Jurkat, Clone E6-1 (cell line): Measurements from ENCODE around the gene HOXD12.

Experiments used
- DNase-seq: peaks from one replicate; pipeline ENCODE4 v3.0.0-alpha.2; 2011; ENCODE audit warnings: low read depth, low spot score
- H3K4me3 ChIP-seq: 2 replicates; pipeline ENCODE4 v1.5.1; 2011; ENCODE audit warnings: mild to moderate bottlenecking, low read length, control low read depth, moderate library complexity

HOXD12 gene

DNA sequence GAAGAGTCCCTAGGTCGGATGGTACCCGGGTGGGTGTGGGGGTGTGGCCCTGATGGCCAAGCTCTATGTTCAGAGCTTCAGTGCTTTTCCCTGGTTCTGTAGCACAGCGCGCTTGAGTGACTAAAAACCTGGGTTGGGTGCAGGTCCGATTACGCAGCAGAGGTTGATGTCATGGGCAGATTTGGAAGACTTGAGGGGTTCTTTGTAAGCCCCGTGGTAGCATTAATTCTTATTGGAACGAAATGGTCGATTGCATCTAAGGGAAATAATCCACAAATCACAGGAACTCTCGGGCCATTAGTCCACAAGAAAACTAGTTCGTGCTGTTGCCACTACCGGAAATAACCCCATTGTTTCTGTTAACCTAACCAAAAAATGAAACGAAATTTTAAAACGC, 38.9 kb downstream of the HOXD12 start:
- H3K4me3 ChIP-seq, result no peak overlapping the region
- DNase-seq, result no peak

DNA sequence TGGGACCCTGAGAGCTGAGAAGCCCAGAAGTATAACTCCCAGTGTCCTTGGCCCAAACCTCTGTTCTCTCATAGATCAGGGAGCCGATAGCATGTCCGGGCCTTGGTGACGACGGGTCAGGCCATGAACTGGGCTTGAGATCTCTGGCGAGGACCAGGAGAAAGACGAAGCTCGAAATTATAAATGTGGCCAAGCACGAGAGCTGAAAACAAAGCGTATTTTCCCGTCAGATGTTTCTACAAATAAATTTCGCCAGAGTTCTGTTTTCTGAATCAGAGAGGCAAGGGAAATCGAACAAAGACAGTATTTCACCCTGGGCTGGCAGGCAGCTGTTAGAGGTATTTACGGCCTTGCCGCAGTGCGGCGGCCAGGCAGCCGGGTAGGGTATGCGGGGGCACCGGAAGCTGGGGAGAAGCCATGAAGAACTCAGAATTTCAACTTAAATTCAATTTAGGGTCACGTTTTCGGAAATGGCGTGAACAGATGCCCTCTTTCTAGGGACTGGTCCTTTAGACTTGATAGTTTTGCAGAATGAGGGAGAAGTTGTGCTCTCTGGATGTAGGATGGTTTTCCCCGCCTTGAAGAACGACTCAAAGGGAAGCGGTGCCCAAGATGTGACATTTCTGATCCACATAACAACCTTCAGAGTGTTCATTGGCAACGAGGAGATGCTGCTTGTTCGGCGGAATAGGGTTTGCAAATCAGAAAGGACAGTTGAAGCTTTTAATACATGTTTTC, 39.5 kb downstream of the HOXD12 start:
- DNase-seq, result no peak
- H3K4me3 ChIP-seq, result no peak overlapping the region

DNA sequence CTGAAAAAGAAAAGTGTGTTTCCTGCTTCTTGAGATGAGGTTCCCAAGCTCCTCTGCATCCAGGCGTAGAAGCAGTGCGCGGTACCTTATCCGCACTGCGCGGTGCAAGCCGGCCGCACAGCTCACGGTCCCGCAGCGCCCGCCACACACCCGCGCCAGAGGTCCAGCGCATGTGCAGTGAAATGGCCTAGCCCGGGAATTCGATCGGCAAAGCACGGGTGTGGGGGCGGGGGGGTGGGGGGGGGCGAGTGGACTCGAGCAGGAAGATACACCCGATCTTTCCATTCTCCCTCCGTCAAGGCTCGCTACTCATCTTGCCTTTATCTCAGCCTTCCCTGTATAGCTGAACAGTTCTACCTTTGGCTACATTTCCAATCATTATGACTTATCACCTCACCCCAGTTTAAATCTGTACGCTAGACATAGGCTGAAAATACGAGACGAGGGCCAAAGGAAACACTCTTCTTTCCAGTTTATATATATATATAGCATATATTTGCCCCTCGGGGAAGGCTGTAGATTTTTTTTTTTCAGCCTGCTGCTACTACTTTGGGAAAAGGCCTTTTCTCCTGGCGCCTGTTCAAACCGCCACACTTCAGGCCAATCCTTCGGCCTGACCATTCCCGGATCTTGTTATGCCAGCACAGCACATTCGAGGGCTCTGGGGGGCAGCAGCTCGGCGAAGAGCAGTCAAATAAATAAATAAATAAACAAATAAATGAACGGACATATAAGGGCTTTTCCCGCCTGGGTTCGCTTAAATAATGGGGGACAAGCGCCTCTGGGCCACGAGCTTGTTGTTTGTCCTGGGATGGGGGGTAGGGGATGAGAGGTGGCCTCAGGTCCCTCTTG, 40.3 kb downstream of the HOXD12 start:
- no peak for DNase-seq
- peak overlapping the region; percentile 49 for H3K4me3 ChIP-seq

DNA sequence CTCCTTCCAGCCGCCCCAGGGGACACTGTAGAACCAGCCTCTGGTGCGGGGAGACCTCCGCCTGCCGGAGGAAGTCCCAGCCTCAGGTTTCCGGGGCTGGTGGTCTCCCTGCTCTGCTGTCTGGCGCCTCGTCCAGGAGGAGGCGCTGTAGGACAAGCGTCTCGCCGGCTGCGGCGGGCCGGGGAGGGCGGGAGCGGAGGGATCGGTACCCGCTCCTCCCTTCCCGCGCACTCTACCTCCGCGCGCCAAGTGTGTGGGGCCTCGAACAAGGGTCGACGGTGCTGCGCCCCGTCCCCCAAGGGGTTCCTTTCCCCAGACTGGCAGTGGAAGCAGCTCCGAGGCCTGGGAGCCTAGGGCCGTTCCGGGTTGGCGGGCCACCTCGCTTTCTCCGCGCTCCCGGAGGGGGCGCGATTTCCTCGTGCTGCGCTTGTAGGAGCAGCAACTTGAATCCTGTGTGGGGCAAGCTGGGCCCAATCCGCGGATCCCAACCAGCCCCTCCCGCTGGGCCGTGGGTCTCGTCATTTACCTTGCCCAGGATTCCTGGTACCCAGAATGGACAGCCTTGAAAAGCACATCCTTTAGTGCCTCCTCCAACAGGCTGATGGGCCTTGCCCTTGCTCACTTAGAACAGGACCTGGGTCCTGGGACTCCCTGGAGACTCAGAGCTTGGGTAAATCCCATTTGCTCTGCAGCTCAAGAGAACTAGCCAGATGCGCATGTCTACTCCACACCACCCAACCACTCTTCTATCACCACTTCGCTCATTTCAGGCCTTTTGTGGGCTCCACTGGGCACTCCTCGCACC, 41.1 kb downstream of the HOXD12 start:
- H3K4me3 ChIP-seq, result peak overlapping the region; percentile 49
- peak; percentile 80 for DNase-seq

DNA sequence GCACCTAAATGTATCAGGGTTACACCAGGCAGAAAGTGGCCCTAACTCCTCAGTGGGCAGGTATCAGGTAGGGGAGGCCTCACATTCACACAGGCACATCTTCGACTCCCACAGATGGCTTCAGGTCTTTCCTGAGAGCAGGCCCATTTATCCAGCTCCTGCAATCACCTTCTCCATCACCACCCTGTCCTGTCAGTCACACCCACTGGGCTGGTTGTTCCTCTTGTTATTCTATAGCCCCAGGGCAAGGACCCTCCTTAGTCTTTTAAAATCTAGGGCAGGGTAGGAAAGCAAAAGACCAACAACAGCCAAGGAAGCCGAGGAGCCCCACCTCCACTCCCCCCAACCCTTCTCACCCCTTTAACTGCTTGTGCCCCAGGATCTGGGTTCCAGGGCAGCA, 42.7 kb downstream of the HOXD12 start:
- no peak for DNase-seq
- H3K4me3 ChIP-seq, result no peak overlapping the region

DNA sequence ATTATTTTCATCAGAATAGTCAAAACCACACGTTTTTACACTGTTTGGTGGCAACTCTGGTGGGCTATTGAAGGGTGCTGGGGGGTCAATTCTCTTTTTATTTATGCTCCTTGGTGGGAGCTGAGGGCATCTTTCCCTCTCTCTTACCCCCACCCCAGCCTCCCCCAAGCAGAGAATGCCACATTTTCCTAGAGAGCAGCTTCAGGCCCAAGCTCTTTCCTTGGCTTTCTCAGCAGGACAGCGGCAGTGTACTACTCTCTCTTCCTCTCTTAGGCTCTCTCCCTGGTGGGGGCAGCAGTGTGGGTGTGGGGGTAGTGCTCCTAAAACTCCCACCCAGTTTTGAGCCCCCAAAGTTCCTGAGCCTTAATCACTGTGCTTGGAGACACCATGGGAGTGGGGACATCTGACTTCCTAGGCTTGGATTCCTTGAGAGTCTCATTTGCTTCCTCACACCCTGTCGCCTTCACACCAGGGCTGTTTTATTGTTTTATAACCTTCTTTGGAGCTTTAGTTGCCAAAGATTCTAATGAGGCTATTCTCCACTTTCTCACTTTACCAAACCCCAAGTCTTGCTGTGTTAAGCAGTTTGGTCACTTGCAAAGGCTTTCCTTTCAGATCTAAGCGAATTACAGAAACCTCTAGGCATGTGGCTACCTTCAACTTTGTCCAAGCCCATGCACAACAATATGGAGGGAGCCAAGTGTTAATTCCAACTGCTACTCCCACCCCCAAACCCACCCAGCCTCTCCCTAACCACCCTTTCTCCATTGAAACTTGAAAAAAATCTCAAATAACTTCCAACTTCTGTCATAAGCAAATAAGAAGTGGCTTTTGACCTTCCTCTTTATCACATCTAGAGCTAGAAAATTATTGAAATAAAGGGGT, 45.7 kb downstream of the HOXD12 start:
- no peak overlapping the region for H3K4me3 ChIP-seq
- no peak for DNase-seq

DNA sequence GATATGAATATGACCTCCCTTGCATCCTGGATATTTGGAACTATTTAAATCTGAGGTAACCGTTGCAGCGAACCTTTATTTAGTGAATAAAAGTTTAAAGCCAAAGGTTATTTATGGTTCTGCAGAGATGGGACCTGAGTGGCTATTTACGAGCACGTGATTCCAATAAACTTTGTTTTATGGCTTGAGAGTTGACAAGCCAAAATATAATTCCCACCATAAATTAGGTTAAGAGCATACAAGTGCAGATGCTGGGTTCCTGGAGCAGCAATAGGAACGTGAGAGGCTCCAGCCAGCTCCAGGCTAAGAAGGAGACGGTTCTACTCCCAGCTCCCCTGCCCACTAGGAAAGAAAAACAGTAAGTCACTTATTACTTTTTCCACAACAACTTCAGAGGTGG, 46.5 kb downstream of the HOXD12 start:
- DNase-seq, result no peak

DNA sequence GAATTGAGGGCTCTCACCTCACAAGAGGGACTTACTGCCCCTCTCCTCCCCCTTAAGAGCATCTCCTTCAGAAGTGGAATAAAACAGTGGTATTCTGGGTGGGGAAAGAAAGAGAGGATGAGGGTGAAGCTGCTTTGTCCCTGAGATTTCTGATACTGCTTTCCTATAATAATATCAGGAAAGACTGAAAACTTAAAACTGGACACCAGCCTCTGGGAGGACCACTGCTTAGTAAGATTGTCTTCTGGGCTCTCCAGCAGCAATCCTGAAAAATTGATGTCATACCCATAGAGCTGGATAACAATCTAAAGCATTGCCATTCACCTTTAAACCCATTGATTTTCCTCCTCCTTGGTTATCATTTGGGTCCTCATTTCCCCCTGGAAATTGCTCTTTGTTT, 47.0 kb downstream of the HOXD12 start:
- no peak overlapping the region for H3K4me3 ChIP-seq
- DNase-seq, result no peak

More for the DNA sequence above, 46.5 kb downstream of the HOXD12 start:
- no peak overlapping the region for H3K4me3 ChIP-seq

DNA sequence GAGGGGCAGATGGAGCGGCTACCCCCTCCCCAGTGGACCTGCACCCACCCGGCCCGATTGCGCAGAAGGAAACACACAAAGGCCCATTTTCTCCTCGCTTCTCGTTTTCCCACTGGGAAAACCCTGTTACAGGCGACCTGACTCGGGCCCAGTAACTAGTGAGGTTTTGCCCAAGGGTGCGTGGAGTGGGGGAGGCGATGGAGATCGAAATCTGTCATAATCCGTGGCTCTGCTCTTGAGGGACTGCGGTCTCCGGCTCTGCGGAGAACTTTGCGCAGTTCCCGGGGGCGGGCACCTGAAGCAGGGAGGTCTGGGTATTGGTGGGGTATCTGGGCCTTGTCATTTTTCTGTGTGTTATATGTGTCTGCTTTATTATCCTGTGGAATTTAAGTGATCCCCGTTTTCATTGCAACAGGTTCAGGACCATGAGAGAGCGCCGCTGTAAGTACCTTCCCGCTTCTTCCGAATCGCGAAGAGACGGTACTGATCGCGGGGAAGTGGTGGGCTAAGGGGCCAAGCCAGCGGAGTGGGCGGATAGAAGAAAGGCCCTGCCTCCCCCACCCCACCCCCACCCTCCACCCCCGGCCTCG, 47.7 kb downstream of the HOXD12 start:
- H3K4me3 ChIP-seq, result no peak overlapping the region

DNA sequence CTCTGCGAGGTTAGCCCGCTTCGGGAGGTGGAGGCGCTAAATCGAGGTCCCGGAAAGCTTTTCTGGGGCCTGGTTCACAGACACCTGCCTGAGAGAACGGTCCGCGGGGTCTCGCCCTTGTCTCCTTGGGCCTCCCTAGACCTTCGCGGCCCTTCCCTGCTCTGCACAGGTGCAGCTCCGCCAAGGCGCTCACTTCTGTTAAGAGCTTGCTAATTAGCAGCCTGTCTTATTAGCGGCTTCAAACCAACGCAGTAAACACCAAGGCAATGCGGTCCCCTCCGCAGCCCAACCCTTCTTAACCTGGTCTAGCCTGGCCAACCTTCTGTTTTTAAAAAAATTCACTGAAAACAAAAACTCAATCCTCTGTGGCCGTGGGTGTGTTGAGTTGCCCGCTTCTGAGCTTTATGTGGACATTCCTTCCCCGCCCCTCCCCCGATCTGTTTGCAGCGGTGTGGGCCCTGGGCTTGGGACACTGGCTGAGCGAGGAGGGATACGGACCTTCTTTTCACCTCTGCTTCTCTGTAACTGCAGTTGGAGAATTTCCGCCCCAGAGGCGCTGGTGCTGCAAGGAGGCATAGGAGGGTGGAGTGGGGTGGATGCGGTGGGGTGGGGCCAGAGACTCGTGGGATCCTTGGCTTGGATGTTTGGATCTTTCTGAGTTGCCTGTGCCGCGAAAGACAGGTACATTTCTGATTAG, 48.4 kb downstream of the HOXD12 start:
- no peak overlapping the region for H3K4me3 ChIP-seq

More for the DNA sequence above, 47.7 kb downstream of the HOXD12 start:
- no peak for DNase-seq

DNA sequence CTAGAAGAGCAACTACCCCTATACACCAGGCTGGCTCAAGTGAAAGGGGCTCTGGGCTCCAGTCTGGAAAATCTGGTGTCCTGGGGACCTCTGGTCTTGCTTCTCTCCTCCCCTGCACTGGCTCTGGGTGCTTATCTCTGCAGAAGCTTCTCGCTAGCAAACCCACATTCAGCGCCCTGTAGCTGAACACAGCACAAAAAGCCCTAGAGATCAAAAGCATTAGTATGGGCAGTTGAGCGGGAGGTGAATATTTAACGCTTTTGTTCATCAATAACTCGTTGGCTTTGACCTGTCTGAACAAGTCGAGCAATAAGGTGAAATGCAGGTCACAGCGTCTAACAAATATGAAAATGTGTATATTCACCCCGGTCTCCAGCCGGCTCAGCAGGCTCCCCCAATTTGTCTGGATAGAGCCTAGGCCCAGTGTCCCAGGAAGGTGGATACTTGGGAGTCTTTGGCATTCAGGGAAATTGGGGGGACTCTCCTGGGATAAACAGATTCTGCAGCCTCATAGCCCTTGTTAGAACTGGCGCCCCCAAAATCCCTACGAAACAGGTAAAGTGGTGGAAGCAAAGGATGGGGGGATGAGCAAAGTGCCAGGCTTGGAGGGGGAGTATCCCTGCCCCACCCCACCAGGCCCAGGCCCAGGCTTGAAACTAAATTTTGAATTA, 49.3 kb downstream of the HOXD12 start:
- DNase-seq, result no peak
- no peak overlapping the region for H3K4me3 ChIP-seq

More for the DNA sequence above, 48.4 kb downstream of the HOXD12 start:
- no peak for DNase-seq

DNA sequence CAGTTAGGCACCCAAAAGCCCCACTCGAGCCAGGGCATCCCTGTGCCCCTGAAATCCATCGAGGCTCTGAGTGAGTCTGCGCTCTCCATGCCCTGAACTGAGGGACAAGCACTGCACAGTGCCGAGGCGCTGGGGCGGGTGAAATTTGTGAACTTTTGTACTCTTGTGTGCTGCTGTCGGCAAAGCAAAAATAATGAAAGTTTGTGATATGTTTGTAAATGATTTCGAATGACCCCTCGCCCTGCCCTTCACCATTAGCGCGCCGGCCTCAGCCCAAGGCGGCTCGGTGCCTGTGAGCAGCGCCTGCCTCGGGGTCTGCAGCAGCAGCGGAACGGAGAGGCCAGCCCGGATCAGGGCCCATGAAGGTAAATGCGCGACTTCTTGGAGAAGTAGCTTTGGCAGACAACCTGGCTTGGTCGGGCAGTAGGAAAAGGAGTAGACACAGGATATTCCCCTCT, 49.9 kb downstream of the HOXD12 start:
- no peak overlapping the region for H3K4me3 ChIP-seq
- DNase-seq, result no peak

DNA sequence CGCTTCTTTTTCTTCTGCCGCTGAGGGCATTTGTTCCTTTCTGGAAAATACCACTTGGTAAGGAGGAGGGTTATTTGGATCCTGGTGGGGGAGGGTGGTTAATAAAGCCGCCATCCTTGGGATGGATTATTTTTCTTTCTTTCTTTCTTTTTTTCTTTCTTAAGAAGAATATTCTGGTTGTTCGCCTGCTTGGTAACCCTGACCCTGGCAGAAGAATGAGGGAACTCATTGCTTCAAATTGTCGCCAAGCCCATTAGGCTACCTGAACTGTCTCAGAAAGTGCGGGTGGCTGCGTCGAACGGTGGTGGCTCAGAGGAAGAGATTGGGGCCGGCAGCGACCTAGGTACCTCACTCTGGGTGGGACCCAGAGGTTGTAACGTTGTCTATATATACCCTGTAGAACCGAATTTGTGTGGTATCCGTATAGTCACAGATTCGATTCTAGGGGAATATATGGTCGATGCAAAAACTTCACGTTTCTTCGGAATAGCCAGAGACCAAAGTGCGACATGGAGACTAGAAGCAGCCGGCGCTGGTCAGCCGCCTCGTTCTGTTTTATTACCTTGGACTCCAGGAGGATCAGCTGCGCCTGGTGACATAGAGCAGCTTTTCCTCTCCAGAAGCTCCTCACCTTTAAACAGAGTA, 50.5 kb downstream of the HOXD12 start:
- no peak for DNase-seq
- H3K4me3 ChIP-seq, result no peak overlapping the region

DNA sequence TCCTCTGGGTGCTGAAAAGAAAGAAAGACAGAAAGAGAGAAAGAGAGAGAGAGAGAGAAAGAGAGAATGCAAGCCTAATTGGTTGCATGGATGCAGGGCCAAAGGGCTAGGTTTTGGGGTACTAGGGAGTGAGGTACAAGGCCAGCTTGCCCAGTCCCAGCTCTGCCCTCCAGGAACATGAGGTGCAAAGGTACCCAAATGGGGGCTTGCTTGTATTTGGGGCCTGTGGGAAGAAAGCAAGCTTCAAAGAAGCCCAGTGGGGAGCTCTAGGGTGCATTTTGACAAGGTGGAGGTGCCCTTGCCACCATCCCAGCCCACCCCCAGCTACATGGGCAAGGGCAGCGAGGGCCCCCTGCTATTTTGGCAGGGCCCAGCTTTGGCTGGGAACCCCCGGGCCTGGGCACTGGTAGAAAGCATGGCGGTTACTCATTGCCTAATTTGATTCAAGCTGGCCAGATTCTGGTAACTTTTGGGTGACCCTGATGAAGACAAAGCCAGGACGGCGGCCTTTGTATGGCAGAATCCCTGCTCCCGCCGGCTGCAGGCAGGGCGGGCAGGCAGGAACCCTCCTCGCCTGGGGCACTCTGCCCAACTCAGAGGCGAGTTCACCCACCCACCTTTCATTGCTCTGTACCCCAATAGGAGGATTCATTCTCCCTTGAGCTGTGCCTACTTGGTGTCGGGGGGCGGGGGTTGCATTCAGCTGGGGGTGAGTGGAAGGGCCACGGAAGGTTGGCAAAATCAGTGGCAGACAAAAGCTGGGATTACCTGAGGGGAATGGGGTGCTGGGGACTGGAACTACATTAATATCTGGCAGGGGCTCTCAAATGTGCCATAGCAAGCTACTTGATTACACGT, 51.2 kb downstream of the HOXD12 start:
- DNase-seq, result no peak
- H3K4me3 ChIP-seq, result no peak overlapping the region

DNA sequence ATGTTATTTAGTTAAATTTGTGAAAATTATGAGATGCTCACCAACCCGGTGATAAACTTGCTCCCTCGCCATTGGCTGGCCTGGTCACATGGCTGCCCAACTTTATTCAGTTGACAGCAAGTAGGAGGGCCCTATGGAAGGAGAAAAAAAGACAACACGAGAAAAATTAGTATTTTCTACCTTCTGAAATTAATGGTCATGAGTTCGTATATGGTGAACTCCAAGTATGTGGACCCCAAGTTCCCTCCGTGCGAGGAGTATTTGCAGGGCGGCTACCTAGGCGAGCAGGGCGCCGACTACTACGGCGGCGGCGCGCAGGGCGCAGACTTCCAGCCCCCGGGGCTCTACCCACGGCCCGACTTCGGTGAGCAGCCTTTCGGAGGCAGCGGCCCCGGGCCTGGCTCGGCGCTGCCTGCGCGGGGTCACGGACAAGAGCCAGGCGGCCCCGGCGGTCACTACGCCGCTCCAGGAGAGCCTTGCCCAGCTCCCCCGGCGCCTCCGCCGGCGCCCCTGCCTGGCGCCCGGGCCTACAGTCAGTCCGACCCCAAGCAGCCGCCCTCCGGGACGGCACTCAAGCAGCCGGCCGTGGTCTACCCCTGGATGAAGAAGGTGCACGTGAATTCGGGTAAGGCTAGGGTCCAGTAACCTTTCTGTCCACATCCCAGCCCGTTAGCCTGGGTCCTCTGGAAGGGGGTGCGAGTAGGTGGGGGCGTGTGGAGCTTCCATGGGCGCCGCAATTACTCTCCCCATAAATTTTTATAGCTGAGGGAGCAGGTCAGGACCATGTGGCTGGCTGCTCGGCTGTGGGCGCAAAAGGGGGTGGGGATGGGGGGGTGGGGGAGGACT, 52.1 kb downstream of the HOXD12 start, which contains the start of gene HOXD4:
TSS of gene HOXD4 (plus strand) at position 109 of the 846 bp plus-strand sequence. CDS start at position 193, 84 bp downstream.
- no peak for DNase-seq
- no peak within 1 kb of the TSS for H3K4me3 ChIP-seq
